NCI-H1694 (cell line): Measurements from ENCODE around the gene USP20.
"Not testable (repeated sequence)": the region's sequence is repeated elsewhere in the genome, so short reads cannot be mapped to it uniquely, and the experiment has no call there.

Experiments used
- DNase-seq: peaks from one replicate; lab custom pipeline; 2025; lab: John Stamatoyannopoulos, UW

The USP20 gene

GRCh38 chr9:129835128-129835859 is at the start of gene USP20, which contains the start of gene C9orf78:
Gene USP20 (plus strand): TSS chr9:129835458. CDS start chr9:129852556, 17,098 bp downstream.
Gene C9orf78 (minus strand): TSS chr9:129835275. CDS start chr9:129835221, 54 bp downstream.
- DNase-seq, result peak; percentile 89

- DNase-seq, result no peak
Observed at GRCh38 chr9:129785866-129786265, 49.4 kb upstream of the USP20 start.

DNA sequence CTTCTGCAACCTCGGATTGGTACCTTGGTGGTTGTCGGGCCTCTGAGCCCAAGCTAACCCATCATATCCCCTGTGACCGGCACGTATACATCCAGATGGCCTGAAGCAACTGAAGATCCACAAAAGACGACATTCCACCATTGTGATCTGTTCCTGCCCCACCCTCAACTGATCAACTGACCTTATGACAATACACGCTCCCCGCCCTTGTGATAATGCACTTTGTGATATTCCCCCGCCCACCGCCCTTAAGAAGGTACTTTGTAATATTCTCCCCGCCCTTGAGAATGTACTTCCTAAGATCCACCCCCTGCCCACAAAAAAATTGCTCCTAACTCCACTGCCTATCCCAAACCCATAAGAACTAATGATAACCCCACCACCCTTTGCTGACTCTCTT is 48.8 kb upstream of the USP20 start:
- no peak for DNase-seq

DNA sequence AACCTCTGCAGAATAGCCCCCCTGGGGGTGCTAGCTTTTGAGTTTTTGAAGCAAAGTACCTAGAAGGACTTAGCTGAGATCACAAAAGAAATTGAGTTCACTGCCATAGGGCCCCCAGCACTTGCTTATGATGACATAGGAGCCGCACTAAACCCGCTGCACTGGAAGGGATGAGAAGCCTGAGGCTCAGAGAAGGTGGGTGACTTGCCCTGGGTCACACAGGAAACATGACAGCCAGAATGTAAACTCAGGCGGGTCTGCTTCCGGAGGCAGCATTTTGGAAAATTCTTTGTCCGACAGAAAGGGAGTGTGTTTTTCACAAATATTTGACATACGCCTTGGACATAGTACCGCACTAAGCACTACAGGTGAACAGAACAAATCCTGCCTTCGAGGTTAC is 40.7 kb upstream of the USP20 start:
- DNase-seq, result no peak

DNA sequence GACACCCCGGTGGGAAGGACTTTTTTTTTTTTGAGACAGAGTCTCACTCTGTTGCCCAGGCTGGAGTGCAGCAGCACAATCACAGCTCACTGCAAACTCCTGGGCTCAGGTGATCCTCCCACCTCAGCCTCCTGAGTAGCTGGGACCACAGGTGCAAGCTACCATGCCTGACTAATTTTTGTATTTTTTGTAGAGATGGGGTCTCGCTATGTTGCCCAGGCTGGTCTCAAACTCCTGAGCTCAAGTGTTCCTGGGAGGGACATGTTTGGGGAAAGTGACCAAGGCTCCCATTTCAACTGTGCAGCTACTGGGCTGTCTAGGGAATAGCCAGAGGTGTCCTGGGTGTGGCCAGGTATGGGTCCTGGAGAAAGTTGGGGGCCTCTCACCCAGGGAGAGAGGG is 39.2 kb upstream of the USP20 start:
- not testable (repeated sequence) for DNase-seq

DNA sequence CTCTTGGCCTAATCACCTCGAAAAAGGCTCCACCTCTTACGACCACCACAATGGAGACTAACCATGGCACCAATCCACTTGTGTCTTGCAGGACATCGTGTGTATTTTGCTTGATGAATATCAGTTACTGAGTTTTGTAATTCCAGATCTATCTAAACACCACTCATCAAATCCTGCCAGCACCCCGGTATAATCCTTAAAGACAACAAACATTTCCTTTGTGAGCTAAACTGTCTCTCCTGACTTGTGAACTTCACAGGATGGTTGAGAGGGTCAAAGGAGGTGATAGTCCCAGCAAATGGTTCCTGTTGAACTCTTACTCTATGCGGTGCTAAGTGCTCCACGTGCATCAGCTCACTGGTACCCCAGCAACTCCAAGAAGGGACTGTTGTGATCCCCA is 36.3 kb upstream of the USP20 start:
- DNase-seq, result no peak

DNA sequence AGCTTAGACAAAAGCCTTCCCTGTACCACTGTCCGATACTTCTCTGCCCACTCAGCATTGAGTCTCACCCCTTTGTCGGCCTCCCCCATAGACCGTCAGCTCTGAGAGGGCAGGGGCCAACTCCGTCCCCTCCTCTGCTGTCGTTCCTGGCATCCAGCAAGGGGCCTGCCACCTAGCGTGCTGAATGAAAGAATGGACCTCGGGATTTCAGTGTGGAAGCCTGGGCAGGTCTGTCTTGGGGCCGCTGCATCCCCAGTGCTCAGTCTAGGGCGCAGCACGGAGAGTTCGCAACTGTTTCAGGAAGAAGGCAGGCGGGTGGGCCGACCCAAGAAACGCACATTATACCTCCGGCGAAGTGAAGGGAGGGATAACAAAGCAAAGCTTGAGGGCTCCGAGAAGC is 33.8 kb upstream of the USP20 start:
- no peak for DNase-seq

DNA sequence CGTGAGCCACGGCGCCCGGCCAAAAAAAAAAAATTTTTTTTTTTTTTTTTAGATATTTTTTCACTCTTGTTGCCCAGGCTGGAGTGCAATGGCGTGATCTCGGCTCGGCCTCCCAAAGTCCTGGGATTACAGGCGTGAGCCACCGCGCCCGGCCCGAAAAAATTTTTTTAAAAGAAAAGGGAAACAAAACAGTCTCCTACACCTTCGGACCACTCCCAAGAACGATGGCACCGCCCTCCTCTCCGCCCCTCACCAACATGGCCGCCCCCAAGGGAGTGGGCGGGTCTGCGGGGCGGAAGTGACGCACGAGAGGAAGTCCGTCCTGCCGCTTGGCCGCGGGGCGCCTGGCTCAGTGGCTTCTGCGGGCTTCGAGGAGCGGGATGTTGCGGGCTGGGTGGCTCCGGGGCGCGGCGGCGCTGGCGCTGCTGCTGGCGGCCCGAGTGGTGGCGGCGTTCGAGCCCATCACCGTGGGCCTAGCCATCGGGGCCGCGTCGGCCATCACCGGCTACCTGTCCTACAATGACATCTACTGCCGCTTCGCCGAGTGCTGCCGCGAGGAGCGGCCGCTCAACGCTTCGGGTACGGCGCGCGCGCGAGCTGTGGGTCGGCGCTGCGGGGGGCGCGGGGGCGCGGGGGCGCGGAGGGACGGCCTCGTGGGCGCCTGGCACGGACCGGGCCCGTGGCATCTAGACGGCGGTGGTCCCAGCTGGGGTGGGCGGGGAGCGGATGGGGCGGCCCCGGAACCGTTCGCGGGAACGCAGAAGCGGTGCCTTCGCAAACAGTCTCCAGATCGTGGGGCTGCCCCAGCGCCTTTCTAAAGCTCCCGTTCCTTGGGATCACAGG is 32.2 kb upstream of the USP20 start, which contains the start of gene TOR1B:
Gene TOR1B, plus strand, starts transcription at position 352 of the 843 bp plus-strand sequence. Its CDS starts 29 bp downstream, at position 381.
- DNase-seq, result peak; percentile 82

DNA sequence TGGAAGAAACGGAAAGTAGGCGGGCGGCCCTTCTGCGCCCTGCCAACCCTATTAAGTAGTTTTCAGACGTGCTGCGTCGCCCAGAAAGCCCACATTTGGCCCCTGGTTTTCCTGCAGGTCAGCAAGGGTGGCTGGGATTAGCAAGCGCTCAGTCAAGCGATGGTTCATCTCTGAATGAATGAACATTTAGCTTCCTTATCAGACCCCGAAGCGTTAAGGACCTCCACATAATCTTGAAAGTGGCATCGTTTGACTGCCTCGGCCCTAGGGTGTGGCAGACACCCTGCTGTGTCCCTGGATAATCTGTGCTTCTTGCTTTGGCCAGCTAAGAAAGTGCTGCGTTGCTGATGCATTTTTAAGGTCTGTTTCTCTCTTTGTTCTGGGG is 31.6 kb upstream of the USP20 start:
- DNase-seq, result no peak

- no peak for DNase-seq
Observed at GRCh38 chr9:129806061-129806460, 29.2 kb upstream of the USP20 start.

GRCh38 chr9:129809346-129809745 is 25.9 kb upstream of the USP20 start:
- DNase-seq, result no peak

- DNase-seq, result no peak
Observed at GRCh38 chr9:129810116-129810515, 25.1 kb upstream of the USP20 start.

- DNase-seq, result no peak
Observed at GRCh38 chr9:129810788-129811187, 24.5 kb upstream of the USP20 start.

DNA sequence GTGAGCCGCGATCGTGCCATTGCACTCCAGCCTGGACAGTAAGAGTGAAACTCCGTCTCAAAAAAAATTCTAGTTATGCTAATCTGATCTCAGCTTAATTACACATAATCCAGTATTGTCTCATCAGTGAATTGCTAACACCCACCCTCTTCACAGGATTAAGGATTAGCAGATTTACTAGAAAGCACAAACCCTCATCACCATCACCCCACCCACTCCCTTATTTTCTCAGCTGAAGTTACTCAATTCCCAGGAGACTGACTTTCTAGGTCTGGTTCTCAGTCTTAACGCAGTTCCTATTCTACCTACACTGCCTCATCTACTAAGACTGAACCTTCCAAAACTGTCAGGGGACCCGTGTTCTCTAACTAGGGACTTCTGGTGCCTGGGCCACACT is 23.3 kb upstream of the USP20 start:
- DNase-seq, result no peak

GRCh38 chr9:129812385-129812784 is 22.9 kb upstream of the USP20 start:
- DNase-seq, result no peak

DNA sequence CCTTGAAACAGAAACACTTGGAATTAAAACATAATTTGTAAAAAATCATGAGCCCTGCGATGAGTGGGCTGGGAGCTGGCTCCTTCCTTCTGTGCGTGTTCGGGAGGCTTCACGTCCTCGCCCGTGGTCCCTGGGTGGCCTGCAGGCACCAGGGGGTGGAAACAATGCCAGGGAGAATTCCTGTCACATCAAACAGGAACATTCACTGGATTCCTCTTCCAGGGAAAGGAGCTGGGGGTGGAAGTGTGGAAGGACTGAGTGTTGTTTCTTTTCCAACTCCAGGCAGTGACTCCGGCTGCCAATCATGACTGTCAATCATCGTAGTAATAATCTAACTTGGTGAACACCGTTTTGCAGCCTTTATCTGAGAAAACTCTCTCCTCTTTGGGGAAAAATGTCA is 21.6 kb upstream of the USP20 start:
- DNase-seq, result no peak

DNA sequence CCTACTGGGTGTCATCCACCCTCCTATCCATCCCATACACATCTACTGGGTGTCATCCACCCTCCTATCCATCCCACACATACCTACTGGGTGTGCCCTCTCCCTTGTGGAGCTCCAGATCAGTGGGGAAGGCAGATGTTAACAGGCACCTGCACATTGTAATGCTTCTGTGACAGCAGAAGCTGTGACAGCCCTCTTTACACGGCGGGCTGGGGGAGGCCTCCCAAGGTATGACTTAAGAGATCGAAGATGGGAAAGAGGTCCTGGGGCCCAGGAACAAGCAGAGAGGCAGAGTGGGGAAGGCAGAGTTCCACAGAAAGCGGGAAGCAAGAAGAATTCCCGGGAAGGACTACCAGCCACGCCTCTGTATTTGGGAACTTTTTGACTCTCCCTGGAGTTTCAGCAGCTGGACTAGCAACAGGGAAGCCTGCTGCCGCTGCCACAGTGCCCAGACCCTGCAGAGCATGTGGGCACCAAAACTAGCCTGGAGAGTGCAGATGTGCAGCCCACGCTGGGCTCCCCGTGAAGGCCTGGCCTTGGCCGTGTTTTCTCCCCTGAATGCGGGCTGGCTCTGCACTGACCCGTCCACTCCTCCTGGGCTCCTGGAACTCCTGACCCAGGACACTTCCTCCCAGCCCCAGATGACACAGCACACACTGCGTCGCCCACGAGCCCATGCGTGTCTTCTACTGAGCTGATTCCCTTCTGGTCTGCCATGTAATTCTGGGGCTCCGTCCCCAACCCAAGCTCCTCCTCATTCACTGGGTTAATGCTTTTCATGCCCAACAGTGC is 20.6 kb upstream of the USP20 start:
- DNase-seq, result no peak

- no peak for DNase-seq
Observed at GRCh38 chr9:129815278-129815677, 20.0 kb upstream of the USP20 start.

DNA sequence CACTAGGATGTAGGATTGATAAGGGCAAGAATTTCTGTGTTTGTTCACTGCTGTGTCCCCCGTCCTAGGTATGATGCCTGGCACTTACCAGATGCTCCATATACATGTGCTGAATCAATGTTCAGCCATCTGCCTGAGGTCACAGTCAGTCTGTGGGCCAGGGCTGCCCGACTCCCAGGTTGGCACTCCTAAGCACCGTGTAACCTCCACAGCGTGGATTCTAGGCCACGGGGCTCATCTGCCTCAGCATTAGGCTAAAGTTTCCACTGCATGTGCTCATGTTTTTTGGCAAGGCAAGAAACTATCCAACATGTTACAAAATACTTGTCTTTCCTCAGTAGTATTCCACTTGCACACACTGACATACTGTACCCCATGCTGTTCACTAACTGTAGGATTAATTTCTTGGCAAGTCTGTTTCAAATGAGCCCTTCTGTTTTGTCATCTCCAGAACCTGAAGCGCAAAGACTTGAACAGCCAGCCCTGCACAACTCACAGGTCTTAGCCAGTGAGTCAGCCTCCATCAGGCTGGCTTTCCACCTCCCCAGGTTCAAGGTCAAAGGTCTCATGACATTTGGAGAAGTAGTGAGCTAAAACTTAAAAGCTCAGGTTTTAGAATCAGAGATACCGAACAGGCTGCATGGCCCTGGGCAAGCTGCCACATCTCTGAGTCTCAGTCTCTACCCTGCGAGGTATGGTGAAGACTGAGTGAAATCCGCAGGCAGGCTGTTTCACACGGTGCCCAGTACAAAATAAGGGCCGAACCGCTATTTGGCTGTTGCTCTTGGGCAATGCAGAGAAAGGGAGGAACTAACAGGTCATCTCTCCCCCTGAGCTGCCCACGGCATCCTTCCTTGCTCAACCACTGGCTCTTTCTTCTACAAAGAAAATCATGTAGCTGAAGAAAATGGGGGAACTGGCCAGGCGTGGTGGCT is 18.5 kb upstream of the USP20 start:
- DNase-seq, result no peak

DNA sequence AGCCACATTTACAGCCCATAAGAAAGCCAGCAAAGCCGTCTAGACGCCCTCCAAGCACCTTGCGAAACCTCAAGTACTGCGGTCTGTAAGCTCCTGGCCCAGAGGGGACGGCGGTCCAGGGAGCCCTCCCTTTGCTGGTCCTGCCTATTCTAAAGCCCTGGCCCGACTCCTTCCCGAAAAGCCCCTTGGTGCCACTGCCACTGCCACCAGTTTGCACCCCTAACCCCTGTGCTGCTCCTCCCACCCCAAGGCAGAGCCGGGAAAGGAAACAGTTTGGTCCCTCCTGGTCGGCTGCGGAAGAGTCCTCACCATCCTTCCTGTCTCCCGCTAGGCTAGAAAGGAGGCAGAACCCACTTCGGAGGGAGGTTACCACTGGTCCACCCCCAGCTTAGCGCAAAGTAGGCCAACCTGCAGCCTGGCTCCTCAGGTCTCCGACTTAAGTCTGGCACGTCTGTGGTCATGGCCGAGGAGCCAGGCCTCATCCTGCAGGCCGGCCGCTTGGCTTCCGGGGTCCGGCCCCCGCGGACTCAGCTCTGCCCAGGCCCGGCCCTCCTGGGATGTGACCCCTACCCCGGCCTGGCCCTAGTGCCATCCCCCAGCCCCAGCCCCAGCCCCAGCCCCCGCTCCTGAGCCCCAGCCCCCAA is 12.2 kb upstream of the USP20 start:
- DNase-seq, result no peak

DNA sequence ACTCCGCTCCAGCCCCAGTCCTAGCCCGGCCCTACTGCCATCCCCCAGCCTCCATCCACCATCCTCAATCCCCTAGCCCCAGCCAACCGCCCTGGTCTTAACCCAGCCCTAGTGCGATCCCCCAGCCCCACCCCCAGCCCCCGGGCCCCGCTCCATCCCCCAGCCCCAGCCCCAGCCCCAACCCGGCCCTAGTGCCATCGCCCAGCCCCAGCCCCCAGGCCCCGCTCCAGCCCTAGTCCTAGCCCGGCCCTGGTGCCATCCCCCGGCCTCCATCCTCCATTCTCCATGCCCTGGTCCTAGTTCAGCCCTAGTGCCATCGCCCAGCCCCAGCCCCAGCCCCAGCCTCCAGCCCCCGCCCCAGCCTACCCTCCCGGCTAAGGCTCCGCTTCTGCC is 11.7 kb upstream of the USP20 start:
- no peak for DNase-seq
